Mesenteric fat pad (tissue), 1 donor: ENCODE data around the gene FCGR3A. TPM values are rescaled to one million over a fixed set of nuclear protein-coding genes. Genes with fewer than 3 reads are reported as not detected.
"Not testable (repeated sequence)": the region's sequence is repeated elsewhere in the genome, so short reads cannot be mapped to it uniquely, and the experiment has no call there.

Source experiments
- DNase-seq: peaks from one replicate; pipeline ENCODE4 v3.0.0-alpha.2; 2020; ENCODE audit warnings: low spot score
- long read RNA-seq: library from polyadenylated mRNA; unstranded; transcript quantifications from one replicate; pipeline ENCODE4 v2.0.0, GENCODE V29; 2020
- total RNA-seq: library from RNA; stranded (reverse); fragmentation: NEBNext Ultra II Directional; extraction: Animal tissue kit (Norgen Biotek cat#: 25700); gene quantifications from one replicate; pipeline ENCODE4 v1.2.1, GENCODE V29; 2021
- donor health status: DM: yes; HTN: yes; CAD: no.

Gene FCGR3A
- 117 TPM for total RNA-seq
- long read RNA-seq, transcript FCGR3A-203 (5 exons, 2,081 nt) = minor isoform, 19 of 333 reads
- long read RNA-seq, transcript FCGR3A-202 (5 exons, 2,385 nt) = major isoform, 228 of 333 reads
- long read RNA-seq, partial matches to known transcripts = 40 of 333 reads
- long read RNA-seq, other reads (novel, unspliced or antisense) = 45 of 333 reads

DNA sequence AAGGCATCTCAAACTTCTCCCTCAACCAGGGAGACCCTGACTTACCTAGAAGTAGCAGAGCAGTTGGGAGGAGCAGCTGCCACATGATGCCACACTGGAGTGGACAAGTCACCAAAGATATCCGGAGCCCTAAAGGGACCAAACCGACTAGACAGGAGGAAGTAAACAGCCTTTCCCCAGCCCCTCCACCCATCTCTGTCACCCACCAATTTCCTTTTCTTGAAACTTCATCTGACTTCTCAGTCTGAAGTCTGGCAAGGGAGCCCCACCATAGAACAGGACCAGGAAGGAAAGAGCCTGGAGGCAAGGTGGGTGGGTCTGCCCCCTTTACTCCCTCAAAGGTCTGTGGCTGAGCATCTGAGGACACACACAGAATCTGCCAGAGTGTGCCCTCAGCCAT lies at the start of gene FCGR3A:
TSS of gene FCGR3A (minus strand) at position 167 of the 400 bp plus-strand sequence. CDS start at position 85, 82 bp downstream.
- no peak for DNase-seq

DNA sequence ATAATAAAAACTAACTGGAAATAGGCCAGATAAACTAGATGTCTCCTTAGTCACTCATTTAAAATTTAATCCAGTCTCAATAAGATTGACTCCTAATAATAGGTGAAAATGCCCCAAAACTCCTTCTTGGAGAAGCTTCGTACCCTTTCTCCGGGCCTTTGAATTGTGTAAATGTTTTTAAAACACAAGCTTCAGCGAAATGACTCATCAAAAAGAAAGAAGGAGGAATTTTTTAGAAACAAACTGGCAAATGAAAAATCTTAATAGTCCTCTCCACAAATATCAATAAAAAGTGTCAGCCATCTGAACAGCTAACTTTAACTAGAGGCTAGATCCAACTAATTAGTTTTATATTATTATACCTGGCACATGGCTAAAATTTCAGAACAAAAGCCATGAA lies 47.5 kb upstream of the FCGR3A start:
- DNase-seq = not testable (repeated sequence)

DNA sequence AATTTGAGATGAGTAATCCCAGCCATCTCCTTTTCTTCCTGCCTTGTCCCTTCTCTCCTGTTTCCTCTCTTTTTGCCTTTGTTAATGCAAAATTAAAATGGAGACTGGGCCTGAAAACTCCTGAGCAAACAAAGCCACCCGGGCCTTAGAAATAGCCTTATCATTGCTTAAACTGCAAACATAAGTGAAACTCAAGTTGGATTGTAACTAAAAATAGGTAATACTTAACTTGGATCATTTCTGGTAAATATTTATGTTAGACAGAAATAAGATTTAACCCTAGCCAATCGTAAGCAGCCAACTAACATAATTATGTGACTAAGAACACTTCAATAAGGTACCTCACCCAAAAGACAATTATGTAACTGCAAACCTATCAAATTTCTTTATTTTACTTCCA lies 46.0 kb upstream of the FCGR3A start:
- DNase-seq = not testable (repeated sequence)

DNA sequence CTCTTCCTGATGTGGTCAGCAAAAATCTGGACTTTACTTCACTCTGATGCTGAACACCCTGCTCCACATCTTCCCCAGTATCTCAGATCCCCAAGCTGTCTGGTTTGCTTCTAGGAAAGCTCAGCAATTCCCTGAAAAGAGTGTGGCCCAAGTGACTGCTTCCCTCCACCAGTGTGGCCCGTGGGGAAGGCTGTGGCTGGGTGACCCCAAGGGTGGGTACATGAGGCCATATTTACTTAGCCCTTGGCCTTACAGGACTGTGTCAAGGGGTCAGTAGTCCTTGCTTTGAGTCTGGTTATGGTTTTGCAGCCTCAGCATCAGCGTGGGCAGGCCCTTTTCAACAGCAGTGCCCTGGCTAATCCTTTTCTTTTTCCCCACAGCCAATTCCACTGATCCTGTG lies 45.6 kb upstream of the FCGR3A start:
- DNase-seq = not testable (repeated sequence)

DNA sequence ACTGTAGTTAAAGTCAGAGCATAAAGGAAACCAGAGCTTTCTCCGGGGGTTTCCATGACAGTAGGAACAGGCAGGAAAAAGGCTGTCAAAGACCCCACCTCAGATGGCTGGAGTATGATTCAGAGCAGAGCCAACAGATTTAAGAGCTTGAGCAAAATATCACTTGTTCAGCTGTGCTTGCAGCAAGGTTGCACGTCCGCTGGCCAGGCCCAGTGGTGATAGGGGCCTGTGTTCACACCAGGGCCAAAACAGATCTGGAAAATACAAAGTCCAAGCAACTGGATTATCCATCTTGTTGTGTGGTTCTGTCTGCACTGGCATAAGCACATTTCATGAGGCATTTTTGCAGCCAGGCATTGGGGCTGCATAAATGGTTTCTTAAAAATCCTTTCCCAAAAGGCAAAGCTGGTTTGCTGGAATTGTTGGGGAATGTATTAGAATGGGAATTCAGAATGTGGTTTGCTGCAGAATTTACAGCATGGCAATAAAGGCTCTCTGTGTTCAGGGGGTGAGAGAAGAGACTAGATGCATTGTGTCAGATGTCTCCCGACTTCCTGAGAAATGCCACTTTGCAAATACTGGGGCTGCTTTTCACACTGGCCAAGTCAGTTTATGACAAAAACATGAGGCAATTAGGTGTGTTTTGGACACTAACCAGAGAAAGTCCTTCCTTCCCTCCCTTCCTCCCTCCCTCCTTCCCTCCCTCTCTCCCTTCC lies 44.8 kb upstream of the FCGR3A start:
- DNase-seq = not testable (repeated sequence)

DNA sequence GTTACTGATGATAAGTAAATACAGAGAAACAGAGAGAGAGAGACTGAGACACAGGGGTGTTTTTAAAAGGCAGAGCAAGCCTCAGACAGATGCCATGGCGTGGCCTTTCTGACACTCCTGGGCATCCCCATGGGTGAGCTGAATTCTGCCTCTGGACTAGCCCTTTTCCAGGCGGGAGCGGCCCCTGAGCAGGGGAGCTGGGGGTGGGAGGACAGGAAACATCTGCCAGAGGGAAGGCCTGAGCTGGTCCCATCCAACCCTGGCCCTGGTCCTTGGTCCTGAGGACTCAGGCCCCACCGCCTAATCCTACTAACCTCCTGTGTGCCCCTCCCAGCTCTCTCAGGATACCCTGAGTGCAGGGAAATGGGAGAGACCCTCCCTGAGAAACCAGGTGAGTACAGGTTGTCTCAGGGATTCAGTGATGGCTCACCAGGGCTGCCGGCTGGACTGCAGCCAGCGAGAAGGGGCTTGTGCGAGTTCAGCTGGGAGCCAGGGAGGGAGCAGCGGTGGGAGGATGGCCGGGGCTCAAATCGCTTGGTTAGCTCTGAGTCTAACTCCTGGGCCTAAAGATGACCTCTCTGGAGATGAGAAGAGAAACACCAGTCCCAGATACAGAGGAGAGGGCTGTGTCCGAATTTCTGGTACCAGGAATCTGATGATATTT lies 43.6 kb upstream of the FCGR3A start:
- not testable (repeated sequence) for DNase-seq

DNA sequence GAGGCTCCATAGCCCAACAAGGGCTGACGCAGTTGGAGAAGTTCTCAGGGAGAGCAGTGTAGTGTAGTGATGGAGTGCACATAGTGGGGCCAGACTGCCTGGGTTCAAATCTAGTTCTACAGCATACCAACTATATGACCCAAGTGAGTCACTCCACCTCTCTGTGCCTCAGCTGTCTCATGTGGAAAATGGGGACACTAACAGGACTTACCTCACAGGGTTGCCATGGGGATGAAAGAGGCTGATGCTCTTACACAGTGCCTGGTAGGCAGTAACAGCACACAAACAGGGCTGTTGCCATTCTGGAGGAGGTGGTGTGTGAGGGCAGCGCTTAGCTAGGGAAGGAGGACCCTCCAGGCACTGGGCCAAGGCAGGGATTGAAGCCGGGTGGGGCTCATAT lies 43.0 kb upstream of the FCGR3A start:
- not testable (repeated sequence) for DNase-seq

DNA sequence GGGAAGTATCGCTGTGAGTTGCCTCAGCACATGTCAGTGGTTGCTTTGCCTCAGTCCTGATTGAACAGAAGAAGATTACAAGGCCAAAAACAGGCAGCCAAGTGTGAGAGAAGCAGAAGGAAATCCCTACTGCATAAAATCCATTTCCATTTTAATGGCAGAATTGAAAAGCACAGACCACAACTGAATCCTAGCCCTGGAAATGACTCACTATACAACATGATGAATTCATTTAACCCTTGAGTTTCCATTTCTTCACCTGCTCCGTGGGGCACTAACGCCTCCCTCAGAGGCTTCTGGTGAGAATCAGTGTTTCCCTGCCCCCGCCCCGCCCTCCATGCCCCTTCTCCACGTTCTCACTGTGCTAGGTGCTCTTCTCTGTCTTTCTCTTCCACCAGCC lies 40.3 kb upstream of the FCGR3A start:
- not testable (repeated sequence) for DNase-seq

DNA sequence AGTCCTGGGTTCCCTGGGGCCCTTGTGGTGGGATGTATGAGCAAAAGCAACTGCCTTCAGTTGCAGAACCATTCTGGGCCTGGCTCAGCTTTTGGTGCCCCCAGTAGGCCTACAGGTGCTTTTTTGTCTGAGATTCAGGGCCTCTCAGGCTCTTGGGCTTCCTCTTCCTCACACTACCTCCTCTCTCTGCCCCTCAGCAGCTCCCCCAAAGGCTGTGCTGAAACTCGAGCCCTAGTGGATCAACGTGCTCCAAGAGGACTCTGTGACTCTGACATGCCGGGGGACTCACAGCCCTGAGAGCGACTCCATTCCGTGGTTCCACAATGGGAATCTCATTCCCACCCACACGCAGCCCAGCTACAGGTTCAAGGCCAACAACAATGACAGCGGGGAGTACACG lies 39.7 kb upstream of the FCGR3A start:
- not testable (repeated sequence) for DNase-seq

DNA sequence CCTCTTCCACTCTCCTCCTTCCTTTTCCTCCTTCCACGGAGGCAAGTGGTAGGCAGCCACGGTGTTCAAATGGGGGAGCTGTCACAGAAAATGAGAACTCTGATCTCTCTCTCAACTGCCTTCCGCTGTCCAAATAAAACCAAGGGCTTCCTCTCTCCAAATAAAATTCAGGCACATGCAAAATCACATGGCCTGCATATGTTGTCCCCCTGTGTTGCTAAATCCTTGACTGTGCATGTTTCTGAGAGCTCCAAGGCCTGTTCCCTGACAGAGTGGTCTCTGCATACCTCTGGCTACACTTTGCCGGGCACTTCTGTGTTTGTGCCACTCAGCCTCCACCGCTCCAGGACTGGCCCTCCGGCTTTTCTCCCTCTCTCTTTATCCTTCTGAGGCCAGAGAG lies 39.0 kb upstream of the FCGR3A start:
- DNase-seq = not testable (repeated sequence)

DNA sequence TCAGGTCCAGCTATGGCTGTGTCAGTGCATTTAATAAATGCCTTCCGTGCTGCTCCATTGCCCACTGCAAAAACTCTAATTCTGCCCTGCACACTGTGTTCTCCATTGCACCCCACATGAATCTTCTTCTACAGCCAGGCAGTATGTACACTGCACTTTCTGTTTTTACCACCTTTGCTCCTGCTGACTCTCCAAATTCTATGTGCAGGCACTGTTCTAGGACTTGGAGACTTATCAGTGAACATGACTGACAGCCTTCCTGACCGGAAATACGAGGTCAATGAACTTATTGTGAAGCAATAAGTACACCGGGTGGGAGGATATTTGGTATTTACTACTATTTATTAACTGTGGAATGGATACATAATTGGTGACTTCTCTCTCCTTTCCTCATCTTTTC lies 33.3 kb upstream of the FCGR3A start:
- not testable (repeated sequence) for DNase-seq

DNA sequence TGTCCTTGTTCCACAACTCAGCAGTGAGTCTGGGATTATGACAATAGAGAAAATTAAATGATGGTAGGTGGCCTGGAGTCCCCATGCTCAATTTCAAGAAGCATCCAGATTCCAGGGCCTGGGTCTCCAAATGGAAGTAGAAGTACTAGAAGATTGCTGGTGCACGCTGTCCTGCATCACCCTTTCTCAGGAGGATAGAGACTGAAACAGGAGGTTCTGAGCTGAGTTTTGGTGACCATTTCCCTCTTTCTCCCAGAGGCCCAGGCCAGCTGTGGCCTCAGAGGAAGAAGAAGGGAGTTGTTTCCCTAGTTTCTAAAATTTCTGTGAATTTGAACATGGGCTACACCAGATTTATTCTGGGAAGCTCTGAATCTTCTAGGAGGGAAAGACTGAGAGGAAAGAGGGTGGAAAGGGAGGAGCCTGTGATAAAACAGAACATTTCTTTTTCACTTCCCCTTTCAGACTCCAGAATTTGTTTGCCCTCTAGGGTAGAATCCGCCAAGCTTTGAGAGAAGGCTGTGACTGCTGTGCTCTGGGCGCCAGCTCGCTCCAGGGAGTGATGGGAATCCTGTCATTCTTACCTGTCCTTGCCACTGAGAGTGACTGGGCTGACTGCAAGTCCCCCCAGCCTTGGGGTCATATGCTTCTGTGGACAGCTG lies 31.4 kb upstream of the FCGR3A start:
- not testable (repeated sequence) for DNase-seq

DNA sequence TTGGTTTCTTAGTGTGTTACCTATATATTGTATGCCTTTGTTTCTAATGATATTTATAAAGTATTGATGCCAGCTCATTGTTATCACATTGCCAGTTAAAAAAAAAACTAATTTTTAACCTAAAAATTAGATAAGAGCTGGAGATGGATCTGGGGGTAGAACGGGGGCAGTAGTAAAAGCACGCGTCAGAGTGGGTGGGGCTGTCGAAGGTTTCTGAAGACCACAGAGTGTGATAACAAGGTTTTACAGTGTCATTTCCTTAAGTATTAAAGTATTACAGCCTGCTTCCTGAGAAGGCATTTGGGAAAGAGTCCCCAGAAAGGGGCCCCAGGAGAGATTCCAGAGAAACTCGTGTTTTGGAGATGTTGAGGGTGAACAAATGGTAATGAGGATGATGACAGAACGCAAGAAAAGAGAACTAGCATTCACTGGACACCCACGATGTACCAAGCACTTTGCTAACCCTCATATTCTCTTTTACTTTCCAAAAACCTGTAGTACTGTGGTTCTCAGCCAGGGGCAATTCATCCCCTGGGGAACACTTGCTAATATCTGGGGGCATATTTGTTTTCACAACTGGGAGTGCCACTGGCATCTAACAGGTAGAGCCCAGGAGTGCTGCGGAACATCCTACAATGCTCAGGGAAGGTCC lies 30.4 kb upstream of the FCGR3A start:
- not testable (repeated sequence) for DNase-seq

DNA sequence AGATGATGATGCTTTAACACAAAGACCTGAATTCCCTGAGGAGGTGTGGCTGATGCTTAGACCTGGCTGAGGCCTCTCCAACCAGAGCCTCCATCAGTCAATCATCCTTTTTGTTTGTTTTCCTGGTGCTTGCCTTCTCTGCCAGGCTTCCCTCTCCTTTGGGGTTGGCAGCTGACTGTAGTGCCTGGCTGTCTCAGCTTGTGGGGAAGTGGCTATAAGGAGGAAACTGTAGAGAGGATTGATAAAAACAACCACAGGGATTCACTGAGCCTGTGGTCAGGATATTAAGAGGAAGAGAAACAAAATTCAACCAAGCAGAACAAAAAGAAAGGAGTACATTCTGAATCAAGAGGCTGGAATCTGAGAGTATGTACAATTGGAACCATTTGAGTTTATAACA lies 27.1 kb upstream of the FCGR3A start:
- DNase-seq = not testable (repeated sequence)

DNA sequence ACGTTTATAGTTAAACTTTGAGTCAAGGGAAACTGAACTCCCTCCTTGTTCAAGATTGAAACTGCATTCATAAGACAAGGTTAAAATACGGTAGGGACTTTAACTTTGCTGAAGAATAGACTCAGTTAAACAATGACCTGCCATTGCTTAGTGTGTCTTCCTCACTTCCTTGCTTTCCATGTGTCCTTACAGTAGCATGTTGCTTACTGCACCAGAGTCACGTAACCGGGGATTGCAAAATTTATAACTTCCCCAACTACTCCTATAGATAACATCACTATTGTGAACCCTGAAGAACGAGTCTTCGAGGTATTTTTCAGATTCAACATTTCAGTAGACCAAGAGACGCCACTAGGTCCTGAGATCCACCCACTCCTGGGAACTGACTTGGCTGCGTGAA lies 22.1 kb upstream of the FCGR3A start:
- DNase-seq = not testable (repeated sequence)

DNA sequence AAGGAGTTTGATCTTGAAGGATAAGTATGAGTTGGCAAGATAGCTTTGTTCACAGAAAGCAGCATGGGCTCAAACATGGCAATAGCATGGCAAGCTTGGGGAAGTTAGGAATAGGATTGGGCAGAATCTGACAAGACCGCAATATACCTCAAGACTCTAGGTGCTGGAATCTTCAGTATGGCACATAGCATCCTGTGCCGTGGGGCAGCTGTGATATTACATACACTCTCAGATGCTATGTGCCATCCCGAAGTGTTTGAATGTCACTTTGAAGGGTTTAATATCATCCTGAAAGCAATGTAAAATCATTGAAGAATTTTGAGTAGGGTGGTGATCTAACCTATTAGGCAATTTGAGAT lies 17.0 kb upstream of the FCGR3A start:
- DNase-seq = not testable (repeated sequence)

DNA sequence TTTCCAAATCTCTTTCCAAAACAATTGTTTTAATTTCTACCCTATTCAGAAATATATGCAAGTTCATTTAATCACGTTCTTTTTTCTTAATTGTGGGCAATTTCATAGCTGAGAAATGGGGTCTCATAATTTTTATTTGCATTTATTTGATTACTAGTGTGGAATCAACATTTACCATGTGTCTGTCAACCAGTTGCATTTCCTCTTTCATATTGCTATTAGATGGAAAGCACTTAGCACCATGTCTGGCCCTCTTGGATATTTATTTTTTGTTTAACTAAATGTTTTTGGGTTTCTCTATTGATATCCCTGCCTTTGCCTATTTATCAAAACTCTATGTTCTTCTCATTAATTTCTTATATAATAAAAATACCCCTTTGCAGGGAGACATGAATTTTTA lies 13.9 kb upstream of the FCGR3A start:
- DNase-seq = not testable (repeated sequence)

DNA sequence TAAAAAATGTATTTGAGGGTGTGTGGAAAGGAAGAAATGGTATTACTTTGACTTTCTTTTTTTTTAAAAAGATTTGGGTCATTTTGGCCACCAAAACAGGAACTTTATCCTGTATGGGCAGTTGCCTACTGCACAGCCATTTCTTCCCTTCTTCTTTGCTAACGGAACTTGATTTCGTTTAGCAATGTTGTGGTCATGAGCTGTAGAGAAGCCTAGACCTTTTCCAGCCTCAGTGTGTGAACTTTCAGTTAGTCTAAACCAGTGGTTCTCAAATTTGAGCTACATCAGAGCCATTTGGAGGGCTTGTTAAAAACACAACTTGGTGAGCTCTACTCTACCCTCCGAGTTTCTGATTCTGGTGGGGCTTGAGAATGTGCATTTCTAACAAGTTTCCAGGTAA lies 12.8 kb upstream of the FCGR3A start:
- DNase-seq = not testable (repeated sequence)

DNA sequence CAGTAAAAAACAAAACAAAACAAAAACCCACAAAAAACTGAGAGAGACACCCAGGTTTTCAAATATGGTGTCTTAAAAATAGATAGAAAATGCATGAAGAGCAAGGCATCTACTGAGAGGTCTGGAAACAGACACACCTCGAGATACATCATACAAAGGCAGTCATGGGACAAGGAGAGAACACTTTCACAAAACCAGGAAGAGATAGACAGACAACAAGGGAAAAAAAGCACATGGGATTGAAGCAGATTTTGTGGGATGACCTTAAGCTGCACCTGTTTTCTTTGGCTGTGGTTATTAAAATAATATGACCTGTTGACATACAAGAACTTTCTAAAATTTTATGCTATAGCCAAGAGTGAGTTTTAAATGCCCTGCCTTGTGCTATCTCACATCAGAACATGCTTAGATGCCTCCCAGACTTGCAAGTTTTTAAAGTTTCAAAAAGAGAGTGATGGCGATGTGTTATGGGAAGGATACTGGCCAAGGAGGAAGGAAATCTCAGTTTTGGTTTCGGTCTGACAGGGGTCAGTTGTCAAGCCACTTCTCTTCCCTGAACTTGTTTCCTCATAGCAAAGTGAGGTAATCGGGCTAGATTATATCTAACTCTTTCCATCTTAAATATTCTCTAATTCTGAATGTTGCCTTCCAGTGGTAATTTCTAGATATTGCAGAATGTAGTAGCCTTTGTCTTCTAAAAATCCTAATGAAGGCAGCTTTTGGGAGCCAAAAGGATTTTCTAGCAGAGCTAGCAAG lies 11.5 kb upstream of the FCGR3A start:
- not testable (repeated sequence) for DNase-seq
